GM18505 (cell line): ENCODE measurements around the gene FNDC3B.

Experiments used
- ATAC-seq: cut with Tn5 transposase; IDR thresholded peaks from one replicate; pipeline ENCODE4 v1.9.1; 2021; ENCODE audit not compliant: unreplicated experiment
- POLR2A ChIP-seq: IDR thresholded peaks from 4 replicates; pipeline ENCODE4 v1.6.1; 2011; ENCODE audit warnings: borderline replicate concordance; ENCODE audit not compliant: insufficient read depth, insufficient read length; ENCODE audit errors: extremely low read depth

Gene FNDC3B

DNA sequence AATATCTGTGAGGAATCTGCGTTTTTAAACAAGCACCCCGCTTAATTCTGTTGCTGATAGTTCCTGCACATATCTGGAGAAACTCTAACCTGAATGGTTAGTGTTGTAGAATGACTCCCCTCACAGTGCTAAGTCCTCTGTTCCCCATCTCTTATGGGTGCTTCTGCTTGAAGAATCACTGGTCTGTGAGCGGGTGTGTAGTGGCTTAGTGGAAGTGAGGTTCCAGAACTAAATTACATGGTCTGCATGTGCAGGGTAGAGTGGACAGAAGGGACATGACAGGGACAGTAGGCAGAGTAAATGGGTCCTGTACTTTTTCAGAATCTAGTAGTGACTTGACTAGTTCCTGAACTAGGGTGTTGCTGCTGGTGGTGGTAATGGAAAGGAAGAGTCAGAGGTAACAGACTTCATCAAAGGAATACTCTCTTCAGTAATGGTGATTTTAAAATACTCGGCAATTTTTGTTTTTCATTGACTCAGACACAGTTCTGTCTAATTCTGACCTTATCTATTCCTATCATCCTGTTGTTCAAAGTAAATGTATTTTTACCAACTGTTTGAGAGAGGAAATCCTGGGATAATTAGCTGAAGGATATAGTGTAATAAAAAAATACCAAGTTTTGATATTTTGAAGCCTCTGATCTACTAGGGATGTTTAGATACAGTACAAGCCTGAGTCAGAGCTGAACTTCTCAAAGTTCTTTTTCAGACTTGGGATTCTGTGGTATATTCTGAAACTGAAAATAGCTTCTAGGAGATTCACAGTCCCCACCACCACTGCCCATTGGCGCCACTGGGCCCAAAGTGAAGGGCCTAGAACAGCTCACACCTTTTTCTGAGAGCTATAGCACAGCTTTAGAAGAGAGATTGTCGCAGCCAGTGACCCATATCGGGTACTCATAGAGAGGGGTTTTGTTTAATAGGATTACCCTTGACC is 55.5 kb downstream of the FNDC3B start:
- no peak for TF ChIP-seq POLR2A
- ATAC-seq, result peak; percentile 86

- no peak for ATAC-seq
- no peak for TF ChIP-seq POLR2A
Measured at GRCh38 chr3:172096881-172097420, 57.6 kb downstream of the FNDC3B start.

GRCh38 chr3:172097585-172097984 is 58.2 kb downstream of the FNDC3B start:
- no peak for ATAC-seq
- TF ChIP-seq POLR2A, result no peak

DNA sequence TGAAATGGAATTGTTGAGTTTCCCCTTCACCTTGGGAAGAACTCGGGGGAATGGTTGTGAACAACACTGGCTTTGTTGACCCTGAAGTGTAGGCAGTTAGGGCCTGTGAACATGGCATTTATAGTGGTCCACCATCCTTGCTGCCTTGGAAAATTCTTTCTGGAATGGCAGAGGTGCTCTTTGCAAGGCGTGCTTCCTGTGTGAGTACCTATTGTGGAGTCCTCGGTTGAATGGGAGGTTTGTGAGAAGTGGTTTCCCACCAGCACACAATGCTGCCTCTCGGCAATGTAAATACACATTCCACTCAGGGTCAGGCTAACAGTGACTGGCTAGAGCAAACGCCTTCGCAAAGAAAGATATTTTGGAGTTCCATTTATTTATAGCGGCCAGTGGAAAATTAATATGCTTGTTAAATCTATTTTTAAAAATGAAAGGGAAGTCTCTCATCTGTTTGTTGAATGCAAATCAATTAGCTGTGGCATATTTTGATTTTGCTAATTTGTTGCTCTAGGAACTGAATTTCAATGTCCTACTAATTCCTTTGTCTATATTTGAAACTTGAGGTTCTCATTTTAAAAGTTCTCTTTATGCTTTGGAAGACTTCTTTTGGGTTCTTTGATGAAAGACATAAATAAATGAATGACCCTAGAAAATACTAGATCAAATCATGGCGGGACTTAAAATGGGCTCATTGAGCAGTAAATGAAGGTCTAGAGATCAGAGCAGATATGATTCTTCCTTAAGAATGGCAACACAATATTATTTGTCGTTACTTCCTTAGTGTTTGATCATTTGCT is 59.5 kb downstream of the FNDC3B start:
- ATAC-seq, result no peak
- TF ChIP-seq POLR2A, result no peak

DNA sequence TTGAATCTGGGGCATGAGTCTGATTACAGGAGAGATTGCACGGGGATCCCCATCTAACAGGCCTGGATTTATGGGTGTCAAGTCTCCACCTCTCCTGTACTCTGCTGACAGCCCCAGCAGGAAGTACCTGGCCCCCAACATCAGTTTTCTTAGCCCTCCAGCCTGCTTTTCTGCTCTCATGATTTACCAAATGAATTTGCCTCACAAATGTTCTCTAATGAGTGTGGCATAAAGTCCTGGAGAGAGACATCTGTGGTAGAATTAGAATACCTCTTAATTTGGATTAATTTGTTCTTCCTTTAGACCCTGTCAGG is 60.1 kb downstream of the FNDC3B start:
- no peak for TF ChIP-seq POLR2A
- no peak for ATAC-seq

- ATAC-seq, result no peak
- TF ChIP-seq POLR2A, result no peak
Measured at GRCh38 chr3:172100482-172100881, 61.1 kb downstream of the FNDC3B start.

DNA sequence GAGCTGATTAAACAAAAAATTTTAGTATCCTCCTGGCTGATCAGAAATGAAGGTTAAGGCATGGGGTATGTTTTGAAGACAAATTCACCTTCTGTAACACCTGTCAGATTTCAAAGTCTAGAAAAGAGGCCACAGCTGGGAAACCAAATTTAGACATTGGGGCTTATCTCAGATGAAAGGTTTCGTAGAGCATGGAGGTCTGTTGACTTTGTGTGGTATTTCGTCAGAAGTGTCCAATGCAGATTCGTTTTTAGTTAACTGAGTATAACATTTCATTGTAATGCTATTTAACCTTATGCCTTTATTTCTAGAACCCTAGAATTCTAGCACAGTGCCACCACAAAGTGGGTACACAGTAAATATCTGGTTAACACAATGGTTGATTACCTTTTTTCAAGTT is 61.7 kb downstream of the FNDC3B start:
- ATAC-seq, result no peak
- no peak for TF ChIP-seq POLR2A

DNA sequence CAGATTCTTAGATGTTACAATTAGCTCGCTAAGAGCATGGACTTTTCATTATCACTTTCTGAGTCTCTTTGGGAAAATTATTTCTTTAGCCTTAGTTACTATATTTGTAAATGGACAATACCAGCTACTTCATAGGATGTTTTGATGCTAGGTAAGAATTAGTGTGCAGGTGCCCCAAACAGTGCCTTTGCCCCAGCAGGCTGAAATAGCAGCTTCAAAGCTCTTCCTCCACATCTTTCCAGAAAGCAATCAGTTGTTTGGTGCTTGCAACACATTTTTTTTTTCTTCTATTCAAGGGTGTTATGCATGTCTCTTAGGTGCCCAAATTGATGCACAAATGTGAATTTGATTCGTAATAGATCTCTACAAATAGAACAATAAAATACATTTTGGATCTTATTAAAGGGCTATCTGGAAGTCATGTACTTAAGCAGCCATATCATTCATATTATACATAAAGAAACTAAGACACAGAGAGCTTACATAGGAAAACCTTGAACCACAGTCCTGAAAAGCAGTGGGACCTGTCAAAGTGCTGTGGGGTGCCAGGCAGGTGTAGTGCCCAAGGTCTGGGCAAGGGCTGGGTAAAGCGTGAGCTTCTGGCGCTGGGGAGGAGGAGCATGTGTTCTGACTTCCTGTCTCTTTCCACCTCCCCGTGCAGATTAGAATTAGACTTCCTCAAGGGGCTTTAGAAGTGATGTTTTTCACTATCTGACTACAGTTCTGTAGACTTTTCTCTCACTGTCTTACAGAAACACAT is 62.9 kb downstream of the FNDC3B start:
- TF ChIP-seq POLR2A, result no peak
- ATAC-seq, result no peak

DNA sequence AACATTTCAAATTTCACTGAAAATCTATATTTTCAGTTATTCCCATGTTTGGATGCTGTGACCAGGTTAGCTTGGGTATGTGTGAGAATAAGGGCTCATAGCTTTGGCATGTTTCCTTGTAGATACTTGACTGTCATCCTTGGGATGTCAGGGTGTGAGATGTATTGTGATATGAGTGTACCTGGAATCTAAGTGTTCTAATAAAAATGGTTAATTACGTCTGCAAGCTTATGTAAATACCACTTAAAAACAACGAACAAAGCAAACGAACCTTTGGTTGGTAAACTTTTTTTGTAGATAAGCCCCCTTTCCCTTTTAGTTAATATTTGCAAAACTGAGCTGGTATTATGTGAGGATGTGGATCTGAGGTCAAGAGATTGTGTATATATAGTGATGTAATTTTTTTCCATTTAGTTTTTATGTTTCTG is 63.5 kb downstream of the FNDC3B start:
- no peak for TF ChIP-seq POLR2A
- ATAC-seq, result no peak

GRCh38 chr3:172103724-172104123 is 64.3 kb downstream of the FNDC3B start:
- no peak for ATAC-seq
- no peak for TF ChIP-seq POLR2A

- TF ChIP-seq POLR2A, result no peak
- ATAC-seq, result no peak
Measured at GRCh38 chr3:172104471-172105072, 65.2 kb downstream of the FNDC3B start.

DNA sequence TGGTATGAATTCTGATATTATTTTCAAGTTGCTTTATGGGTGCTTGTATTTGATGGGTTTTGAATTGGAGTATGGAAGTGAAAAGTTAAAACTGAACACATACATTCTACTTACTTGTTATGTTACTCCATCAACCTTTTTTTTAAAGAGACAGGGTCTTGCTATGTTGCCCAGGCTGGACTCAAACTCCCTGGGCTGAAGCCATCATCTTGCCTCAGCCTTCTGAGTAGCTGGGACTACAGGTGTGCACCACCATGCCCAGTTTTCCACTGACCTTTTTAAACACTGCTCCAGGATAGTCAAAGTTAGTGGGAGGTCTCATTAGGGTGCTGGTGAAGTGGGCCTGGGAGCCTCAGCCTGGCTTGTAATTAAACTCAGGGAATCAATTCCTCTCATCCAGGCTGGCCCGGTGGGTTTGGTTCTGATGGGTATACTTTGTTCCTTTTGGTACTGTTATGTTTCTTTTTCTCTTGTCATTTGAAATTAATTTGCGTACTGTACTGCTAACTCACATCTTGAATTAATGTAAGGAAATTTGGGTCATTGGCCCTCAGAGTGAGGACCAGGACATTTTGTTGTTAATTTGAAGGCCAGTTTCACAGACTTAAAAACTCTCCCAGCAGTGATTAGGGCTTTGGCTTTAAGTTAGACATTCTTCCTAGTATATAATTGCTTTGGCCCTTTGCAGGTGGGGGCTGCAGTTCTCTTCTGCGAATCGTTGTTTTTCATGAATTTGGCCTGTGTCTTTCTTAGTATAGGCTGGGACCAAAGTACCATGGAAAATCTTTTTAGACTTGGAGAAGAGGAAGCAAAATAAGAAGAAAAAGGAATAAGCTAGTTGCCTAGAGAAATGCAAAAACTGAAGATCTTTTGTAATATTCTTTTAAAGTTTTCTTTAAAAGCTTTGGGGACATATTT is 66.9 kb downstream of the FNDC3B start:
- no peak for TF ChIP-seq POLR2A
- ATAC-seq, result no peak
